GM18499 (cell line): Measurements from ENCODE around the gene SLC9A9.
"Not testable (repeated sequence)": the region's sequence is repeated elsewhere in the genome, so short reads cannot be mapped to it uniquely, and the experiment has no call there.

Experiments used
- ATAC-seq: cut with Tn5 transposase; IDR thresholded peaks from one replicate; pipeline ENCODE4 v1.9.1; 2021; ENCODE audit warnings: moderate number of reproducible peaks; ENCODE audit not compliant: insufficient read depth, unreplicated experiment

The SLC9A9 gene

DNA sequence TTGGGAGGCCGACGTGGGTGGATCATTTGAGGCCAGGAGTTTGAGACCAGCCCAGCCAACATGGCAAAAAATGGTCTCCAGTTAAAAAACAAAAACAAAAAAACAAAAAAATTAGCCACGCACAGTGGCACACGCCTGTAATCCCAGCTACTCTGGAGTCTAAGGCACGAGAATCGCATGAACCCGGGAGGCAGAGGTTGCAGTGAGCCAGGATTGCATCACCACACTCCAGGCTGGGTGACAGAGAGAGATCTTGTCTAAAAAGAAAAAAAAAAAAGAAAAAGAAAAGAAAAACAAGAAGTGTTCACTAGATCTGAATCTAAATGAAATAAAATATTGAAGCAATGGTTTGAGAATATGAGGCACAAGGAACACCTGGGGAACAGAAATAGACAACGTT lies 36.7 kb downstream of the SLC9A9 start:
- no peak for ATAC-seq

GRCh38 chr3:143810953-143811265 lies 37.4 kb downstream of the SLC9A9 start:
- ATAC-seq = no peak

GRCh38 chr3:143810166-143810952 lies 37.9 kb downstream of the SLC9A9 start:
- no peak for ATAC-seq

GRCh38 chr3:143809121-143809621 lies 39.1 kb downstream of the SLC9A9 start:
- no peak for ATAC-seq

DNA sequence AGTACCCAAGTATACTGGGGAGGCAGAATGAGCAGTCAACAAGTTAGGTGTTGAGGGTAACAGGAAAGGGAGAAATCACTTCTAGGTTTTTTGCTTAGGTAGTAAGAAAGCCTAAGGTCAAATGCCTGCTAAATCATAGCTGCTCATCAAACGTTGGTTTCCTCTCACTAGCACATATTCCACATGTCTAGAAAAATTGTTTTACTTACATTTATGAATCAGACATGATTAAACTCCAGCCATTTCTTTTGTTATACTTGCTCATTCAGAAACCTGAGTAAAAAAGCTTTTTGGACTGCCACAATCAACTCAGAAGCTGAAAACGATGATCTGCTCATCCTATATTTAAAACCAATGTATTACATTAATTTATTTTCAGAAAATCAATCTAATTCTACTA lies 40.2 kb downstream of the SLC9A9 start:
- ATAC-seq = no peak

- ATAC-seq = no peak
These were observed 42.2 kb downstream of the SLC9A9 start for GRCh38 chr3:143806038-143806437.

DNA sequence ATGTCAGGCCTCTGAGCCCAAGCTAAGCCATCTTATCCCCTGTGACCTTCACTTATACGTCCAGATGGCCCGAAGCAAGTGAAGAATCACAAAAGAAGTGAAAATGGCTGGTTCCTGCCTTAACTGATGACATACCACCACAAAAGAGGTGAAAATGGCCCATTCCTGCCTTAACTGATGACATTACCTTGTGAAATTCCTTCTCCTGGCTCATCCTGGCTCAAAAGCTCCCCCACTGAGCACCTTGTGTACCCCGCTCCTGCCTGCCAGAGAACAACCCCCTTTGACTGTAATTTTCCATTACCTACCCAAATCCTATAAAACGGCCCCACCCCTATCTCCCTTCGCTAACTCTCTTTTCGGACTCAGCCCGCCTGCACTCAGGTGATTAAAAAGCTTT lies 42.8 kb downstream of the SLC9A9 start:
- not testable (repeated sequence) for ATAC-seq

- not testable (repeated sequence) for ATAC-seq
These were observed 47.2 kb downstream of the SLC9A9 start for GRCh38 chr3:143801046-143801445.

GRCh38 chr3:143798151-143798550 lies 50.1 kb downstream of the SLC9A9 start:
- not testable (repeated sequence) for ATAC-seq

- ATAC-seq = no peak
These were observed 52.4 kb downstream of the SLC9A9 start for GRCh38 chr3:143795874-143796273.

GRCh38 chr3:143794793-143795462 lies 53.3 kb downstream of the SLC9A9 start:
- ATAC-seq = no peak

DNA sequence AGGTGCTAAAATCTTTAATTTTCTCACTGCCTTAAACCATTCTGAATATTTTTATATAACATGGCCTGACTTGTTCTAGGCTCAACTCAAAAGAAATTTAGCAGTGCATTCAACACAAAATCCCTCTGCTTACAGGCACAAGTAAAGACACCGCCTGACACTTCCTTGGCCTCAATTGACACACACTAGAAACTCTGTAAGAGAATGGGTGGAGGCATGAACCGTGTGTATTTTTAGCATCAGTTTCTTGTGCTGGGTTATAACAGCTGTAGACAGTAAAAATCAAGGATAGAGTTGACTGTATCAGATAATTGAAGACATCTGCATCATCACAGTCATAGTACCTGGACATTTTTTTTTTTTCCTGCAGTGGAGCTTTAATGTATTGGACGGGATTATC lies 54.3 kb downstream of the SLC9A9 start:
- no peak for ATAC-seq

DNA sequence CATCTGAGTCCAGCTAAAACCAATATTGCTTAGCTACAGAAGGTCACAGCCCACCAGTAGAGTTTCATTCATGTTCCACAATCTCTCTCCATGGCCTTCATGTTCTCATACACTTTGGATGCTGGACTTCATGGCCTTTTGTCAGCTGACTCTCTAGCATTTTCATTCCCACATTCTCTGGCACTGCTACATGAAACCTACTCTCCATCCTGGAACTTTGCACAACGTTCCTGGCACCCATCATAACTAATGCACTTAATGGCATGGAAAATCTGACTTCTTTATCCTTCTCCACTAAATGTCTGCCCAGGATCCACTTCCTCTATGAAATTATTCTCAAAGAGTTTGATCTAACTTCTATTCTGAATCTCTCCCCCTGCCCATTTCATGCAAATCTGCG lies 56.9 kb downstream of the SLC9A9 start:
- ATAC-seq = no peak

- ATAC-seq = no peak
These were observed 61.8 kb downstream of the SLC9A9 start for GRCh38 chr3:143786219-143787191.

DNA sequence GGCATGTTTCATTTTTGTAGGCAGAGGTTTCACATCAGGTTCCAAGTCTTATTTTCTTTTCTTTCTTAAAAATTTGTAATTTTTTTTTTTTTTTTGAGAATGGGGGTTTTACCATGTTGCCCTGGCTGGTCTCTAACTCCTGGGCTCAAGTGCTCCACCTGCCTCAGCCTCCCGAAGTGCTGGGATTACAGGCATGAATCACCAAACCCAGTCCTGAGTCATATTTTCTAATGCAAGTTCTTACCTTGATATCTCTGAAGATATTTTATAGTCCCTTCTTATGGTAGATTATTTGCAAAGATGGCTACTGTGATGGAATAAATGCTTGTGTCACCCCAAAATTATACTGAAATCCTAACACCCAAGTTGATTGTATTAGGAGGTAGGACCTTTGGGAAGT lies 63.8 kb downstream of the SLC9A9 start:
- no peak for ATAC-seq

DNA sequence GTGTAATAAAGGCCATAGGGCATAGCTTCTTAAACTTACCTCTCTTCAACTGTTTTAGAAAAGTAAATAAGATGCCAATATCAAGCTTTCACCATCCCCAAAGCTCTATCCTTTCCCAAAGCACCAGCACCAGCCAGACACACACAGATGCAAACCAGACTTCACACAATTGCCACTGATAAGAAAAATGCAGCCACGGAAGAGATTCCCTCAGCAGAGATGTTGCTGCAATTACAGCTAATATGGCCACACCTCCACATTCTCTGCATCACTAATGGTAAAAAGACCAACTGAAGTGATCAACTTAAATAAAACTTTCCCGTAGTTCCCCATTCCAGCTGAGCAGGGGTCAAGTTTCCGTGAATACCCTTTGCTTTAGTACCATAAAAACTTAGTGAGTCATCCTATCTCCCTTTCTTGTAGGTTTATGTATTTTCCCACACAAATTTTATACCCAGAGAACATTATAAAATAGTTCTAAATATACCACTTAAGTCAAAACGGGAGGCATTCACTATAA lies 64.4 kb downstream of the SLC9A9 start:
- ATAC-seq = no peak

DNA sequence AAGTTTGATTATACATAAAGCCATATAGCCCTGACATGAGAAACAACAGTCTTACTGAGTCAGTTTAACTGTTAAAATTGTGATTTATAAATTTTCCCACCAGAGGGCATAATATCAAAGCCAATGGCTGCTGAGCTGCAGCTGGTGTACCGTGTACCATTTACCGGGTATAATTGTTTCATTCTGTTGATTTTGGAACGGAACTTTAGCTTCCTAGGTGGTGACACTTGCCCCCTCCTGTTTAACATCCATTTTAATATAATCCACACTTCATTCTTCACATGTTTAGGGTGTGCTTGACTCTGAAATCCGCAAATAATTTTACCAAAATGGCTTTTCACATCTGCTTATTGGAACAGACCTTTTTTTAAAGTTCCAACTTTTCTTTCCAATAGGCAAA lies 72.8 kb downstream of the SLC9A9 start:
- ATAC-seq = peak; percentile 94

DNA sequence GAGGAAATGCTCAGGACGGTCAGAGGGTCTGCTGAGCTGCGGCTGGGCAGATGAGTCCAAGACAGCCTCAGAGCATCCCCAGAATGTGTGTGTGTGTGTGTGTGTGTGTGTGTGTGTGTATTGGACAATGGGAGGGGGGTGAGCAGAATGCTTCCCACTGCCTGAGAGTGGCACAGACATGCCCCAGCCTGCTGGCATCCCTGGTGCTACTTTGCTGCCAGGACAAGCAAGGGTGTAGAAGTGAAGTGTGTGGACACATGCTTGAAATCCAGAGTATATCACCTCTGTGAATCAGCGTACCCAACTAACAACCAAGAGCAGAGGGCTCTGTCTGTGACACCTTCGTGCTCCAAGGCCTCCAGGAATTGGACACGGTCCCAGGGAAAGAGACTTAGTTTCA lies 76.3 kb downstream of the SLC9A9 start:
- no peak for ATAC-seq

DNA sequence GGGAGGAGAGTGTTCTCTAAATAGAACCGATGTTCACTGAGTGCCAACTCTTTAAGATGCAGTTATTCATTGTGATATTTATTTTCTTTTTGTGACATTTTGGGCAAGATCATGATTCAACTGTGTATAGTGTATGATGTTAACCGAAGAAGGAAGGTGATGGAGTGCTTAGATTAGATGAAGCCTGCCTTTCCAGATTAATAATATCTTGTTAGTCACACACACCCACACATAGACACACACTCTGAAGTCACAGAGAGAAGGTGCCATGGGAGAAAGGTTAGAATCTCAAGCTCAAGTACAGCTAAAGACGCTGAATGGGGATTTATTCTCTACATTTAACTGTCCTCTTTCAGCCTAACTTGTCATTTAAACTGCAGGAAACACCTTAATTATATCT lies 77.0 kb downstream of the SLC9A9 start:
- ATAC-seq = no peak

DNA sequence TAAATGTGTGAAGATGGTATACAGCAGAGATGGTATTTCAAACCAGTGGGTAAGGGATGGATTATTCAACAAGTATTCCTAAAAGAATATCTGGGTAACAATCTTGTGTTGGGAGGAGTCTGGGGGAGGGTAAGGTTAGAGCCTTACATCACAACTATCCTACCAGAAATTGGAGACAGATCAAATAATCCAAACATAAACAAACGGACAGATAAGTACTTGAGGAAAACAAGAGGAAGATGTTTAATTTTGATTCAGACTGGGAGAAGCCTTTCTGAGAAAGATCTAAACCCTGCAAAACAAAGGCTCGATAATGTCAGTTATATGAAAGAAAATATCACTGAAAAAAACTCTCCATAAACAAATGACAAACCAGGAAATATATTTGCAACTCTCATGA lies 77.9 kb downstream of the SLC9A9 start:
- no peak for ATAC-seq

DNA sequence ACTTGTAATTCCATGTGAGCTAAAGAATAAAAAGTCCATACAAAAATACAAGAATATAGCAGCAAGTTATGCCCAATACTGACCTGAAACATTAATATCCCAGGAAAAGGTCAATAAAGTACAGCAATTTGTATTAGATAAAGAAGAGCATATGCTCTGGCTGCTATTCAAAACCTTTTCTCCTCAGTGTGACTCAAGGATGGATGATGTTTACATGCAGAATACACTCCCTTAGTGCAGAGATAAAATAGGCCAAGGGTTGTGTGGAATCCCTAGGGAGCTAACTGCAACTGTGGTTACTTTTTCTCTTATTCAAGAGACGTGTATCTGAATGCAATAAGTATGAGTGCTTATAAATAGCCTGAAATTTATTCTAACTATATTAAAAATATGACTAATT lies 78.7 kb downstream of the SLC9A9 start:
- no peak for ATAC-seq
